GM21381 (cell line): ENCODE measurements around the gene LGALS4.
"Not testable (repeated sequence)": the region's sequence is repeated elsewhere in the genome, so short reads cannot be mapped to it uniquely, and the experiment has no call there.

Experiments
- ATAC-seq: cut with Tn5 transposase; IDR thresholded peaks from one replicate; pipeline ENCODE4 v1.9.1; 2021; ENCODE audit warnings: mild to moderate bottlenecking, moderate library complexity; ENCODE audit not compliant: unreplicated experiment

Gene LGALS4

GRCh38 chr19:38800577-38801347 lies 12.0 kb downstream of the LGALS4 start:
- ATAC-seq = no peak

DNA sequence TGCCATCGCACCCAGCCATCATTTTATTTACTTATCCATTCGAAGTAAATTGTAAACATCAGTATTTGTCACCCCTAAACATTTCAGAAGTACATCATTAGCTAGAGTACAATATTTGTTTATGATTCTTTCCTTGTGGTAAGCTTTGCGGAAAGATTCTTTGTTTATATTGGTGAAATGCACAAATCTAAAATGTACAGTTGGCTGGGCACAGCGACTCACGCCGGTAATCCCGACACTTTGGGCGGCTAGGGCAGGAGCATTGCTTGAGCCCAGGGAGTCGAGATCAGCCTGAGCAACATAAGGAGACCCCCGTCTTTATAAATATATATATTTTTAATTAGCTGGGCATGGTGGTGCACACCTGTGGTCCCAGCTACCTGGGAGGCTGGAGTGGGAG lies 13.6 kb downstream of the LGALS4 start:
- ATAC-seq = no peak

- not testable (repeated sequence) for ATAC-seq
Observed at GRCh38 chr19:38797781-38798180, 15.0 kb downstream of the LGALS4 start.

GRCh38 chr19:38796154-38796553 lies 16.6 kb downstream of the LGALS4 start:
- ATAC-seq = no peak

GRCh38 chr19:38795549-38795948 lies 17.2 kb downstream of the LGALS4 start:
- ATAC-seq = no peak

GRCh38 chr19:38793671-38794070 lies 19.1 kb downstream of the LGALS4 start:
- ATAC-seq = no peak

- no peak for ATAC-seq
Observed at GRCh38 chr19:38793177-38793576, 19.6 kb downstream of the LGALS4 start.

DNA sequence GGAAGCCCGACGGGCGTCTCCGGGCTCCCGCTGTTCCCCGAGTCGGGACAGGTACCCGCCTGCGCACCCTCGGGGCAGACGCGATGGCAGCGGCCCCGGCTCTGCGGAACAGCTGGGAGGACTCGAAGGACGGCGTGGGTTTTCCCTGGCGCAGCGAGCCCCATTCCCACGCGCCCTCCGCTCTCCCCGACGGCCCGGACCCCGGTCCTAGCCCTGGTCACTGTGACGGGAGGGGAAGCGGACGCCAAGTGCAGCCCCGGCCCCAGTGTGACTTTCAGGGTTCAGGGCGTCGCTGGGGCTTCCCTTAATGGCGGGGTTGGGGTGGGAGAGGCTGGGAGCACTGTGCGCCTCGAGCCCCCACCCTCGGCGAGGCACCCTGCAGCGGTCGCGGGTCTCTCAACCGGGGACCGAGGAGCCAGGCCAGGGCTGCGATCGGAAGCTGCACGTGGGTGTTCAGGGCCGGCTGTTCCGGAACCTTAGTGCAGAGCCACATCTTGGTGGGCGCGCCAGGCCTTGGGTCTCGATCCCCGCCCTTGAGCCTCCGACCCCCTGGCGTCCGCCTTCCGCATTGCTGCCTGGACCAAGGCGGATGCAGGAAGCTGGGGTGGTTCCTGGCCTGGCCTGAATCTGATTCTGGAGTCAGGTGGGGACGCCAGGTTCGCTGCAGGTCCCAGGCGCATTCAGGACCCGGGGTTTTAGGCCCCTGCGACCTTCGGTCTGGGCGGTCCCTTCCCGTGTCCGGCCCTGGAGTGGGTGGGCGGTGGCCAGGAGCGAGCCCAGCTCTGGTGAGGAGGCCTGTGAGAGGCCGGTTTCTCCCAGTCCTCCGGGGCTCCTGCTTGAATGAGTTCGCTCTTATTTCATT lies 20.3 kb downstream of the LGALS4 start:
- ATAC-seq = no peak

- peak; percentile 69 for ATAC-seq
Observed at GRCh38 chr19:38791451-38792064, 21.2 kb downstream of the LGALS4 start.

DNA sequence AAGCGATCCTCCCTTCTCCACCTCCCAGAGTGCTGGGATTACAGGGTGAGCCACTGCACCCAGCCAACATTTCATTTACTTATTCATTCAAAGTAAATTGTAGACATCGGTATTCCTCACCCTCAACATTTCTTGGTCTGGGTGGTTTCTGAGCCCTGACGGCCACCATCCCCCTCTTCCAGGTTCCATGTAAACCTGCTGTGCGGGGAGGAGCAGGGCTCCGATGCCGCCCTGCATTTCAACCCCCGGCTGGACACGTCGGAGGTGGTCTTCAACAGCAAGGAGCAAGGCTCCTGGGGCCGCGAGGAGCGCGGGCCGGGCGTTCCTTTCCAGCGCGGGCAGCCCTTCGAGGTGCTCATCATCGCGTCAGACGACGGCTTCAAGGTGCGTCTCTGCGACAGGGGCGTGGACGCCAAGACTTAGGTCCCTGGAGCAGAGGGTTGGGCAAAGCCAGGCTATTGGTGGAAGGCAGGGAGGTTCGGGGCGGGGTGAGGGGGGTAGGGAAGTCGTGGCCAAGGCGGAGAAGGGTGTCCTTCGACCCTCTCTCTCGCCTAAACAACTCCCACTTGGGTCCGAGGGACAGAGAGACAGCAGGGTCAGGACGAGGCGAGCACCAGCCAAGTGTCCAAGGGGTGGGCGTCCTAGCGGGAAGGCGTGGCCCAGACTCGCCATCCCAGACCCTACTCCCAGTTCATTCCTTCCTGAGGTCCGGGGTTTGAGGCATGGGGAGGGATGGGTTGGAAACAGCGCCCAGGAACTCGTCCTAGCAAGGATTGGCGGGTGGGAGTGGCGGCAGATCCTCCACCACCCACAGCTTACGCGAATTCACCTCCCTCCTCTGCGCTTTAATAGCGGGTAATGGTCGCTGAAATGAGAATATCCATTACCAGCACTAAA lies 22.0 kb downstream of the LGALS4 start:
- ATAC-seq = not testable (repeated sequence)

- ATAC-seq = no peak
Observed at GRCh38 chr19:38788478-38789243, 24.1 kb downstream of the LGALS4 start, which contains the start of gene LGALS7B. TSS of gene LGALS7B (plus strand) at chr19:38789200. CDS start at chr19:38789227, 27 bp downstream.

DNA sequence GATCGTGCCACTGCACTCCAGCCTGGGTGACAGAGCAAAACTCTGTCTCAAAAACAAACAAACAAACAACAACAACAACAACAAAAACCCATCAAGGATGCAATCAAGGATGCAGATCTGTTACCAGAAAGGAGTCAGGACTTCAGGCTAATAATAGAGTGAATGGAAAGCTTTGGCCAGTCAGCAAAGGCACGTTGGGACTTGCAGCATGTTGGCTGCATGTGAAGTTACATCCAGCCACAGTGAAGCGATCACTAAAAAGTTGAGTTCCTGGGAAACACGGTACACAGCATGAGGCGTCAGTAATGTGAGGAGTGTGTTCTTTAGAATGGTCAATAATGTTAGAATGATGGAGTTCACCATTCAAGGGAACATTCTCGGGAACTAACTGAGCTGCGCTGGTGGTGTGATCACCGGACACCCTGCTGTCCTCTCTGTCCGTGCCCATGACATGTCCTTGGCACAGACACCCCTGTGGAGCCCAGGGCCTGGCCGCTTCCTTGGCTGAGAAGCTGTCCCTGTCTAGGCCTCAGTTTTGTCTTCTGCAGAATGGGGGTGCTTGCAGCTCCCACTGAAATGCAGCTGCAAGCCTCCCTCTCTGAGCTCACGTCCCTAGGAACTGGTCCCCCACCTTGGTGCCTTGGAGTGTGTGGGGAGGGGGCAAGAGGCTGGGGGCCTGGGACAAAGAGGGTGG lies 26.0 kb downstream of the LGALS4 start:
- ATAC-seq = no peak

DNA sequence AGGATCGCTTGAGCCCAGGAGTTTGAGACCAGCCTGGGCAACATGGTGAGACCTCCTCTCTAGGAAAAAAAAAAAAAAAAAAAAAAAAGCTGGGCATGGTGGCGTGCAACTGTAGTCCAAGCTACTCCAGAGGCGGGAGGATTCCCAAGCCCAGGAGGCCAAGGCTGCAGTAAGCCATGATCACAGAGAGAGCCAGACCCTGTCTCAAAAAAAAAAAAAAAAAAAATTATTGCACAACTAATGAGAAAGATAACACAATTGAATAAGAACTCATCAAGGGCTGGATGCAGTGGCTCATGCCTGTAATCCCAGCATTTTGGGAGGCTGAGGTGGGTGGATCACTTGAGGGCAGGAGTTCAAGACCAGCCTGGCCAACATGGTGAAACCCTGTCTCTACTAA lies 26.7 kb downstream of the LGALS4 start:
- ATAC-seq = not testable (repeated sequence)

GRCh38 chr19:38785187-38785699 lies 27.5 kb downstream of the LGALS4 start:
- no peak for ATAC-seq

DNA sequence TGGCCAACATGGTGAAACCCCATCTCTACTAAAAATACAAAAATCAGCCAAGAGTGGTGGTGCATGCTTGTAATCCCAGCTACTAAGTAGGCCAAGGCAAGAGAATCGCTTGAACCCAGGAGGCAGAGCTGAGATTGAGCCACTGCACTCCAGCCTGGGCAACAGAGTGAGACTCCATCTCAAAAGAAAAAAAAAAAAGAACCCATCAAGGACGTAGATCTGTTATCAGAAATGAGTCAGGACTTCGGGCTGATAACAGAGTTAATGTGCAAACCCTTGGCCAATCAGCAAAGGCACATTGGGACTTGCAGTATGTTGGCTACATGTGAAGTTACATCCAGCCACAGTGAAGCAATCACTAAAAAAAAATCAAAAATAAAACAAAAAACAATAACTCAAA lies 28.5 kb downstream of the LGALS4 start:
- ATAC-seq = no peak

- not testable (repeated sequence) for ATAC-seq
Observed at GRCh38 chr19:38782212-38782611, 30.5 kb downstream of the LGALS4 start.

- ATAC-seq = no peak
Observed at GRCh38 chr19:38781058-38781457, 31.7 kb downstream of the LGALS4 start.

DNA sequence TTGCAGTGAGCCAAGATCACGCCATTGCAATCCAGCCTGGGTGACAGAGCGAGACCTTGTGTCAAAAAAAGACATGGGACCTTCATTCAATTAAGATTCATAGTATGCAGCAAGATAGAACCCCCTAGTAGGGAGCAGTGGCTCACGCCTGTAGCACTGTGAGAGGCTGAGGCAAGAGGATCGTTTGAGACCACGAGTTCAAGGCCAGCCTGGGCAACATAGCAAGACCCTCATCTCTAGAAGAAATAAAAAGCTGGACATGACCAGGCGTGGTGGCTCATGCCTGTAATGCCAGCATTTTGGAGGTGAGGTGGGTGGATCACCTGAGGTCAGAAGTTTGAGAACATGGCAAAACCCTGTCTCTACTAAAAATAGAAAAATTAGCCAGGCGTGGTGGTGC lies 32.3 kb downstream of the LGALS4 start:
- ATAC-seq = no peak

DNA sequence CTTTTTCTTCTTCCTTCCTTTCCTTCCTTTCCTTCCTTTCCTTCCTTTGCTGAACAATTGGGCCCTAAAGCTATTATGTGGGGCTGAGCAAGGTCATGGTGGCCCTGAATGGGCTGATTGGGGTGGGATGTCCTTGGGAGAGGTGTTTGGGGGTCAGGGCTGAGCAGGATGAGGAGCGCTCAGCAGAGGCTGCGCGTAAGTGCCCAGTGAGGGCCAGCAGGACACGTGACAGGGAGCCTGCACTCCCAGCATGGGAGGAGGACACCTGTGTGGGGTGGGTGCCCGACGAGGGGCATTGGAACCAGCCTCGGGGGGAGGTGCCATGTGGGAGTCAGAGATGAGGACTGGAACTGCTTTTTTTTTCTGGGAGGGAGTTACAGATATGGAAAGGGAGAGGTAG lies 34.0 kb downstream of the LGALS4 start:
- ATAC-seq = no peak
